IMR-90 (cell line): Measurements from ENCODE around the gene ENOX1. TPM values are rescaled to one million over a fixed set of nuclear protein-coding genes. Genes with fewer than 3 reads are reported as not detected.

Experiments
- ATAC-seq: fragments of 200-7000 bp; cut with Tn5 transposase; 2 replicates; pipeline ENCODE4 v1.9.1; 2020; ENCODE audit warnings: low read depth, mild to moderate bottlenecking, moderate library complexity
- BruUV-seq: library from RNA; stranded (reverse); fragments of 400-500 nt; replicated peaks from 2 replicates; lab custom pipeline; 2021; lab: Mats Ljungman, UMichigan
- CTCF ChIA-PET: fragments of 300-600 bp; formaldehyde crosslinking; extraction: SDS; loops from one replicate; lab custom pipeline; 2021; ENCODE audit warnings: antibody characterized with exemption; lab: Yijun Ruan, JAX
- POLR2A ChIA-PET: fragments of 300-600 bp; sonication (Branson Sonifier 250); formaldehyde crosslinking; loops from one replicate; lab custom pipeline; 2022; ENCODE audit warnings: antibody characterized with exemption; ENCODE audit not compliant: unreplicated experiment; lab: Charles Lee
- DNase-seq: peaks from one replicate; pipeline ENCODE4 v3.0.0; 2013
- H2AFZ ChIP-seq: replicated peaks from 2 replicates; pipeline ENCODE3; 2013; ENCODE audit warnings: low read length, mild to moderate bottlenecking; ENCODE audit not compliant: poor library complexity
- H2AK5ac ChIP-seq: 2 replicates; pipeline ENCODE4 v1.6.1; 2013; ENCODE audit warnings: low read depth, low read length, inconsistent platforms
- H2AK9ac ChIP-seq: replicated peaks from 2 replicates; pipeline ENCODE3; 2013; ENCODE audit warnings: mild to moderate bottlenecking, low read depth, low read length, moderate library complexity; ENCODE audit not compliant: poor library complexity
- H2BK120ac ChIP-seq: 2 replicates; pipeline ENCODE4 v1.6.1; 2013; ENCODE audit warnings: low read depth, low read length, inconsistent platforms
- H2BK15ac ChIP-seq: 3 replicates; pipeline ENCODE4 v1.6.1; 2013; ENCODE audit warnings: low read depth, low read length, inconsistent platforms
- H2BK20ac ChIP-seq: 2 replicates; pipeline ENCODE4 v1.6.1; 2013; ENCODE audit warnings: low read depth, mild to moderate bottlenecking, inconsistent platforms, low read length, moderate library complexity
- H2BK5ac ChIP-seq: 2 replicates; pipeline ENCODE4 v1.6.1; 2013; ENCODE audit warnings: mild to moderate bottlenecking, low read depth, low read length, inconsistent platforms; ENCODE audit not compliant: poor library complexity, severe bottlenecking
- H3K14ac ChIP-seq: replicated peaks from 2 replicates; pipeline ENCODE4 v1.6.1; 2013; ENCODE audit warnings: low read depth, low read length, inconsistent platforms
- H3K18ac ChIP-seq: 2 replicates; pipeline ENCODE4 v1.6.1; 2013; ENCODE audit warnings: low read depth, low read length, control low read depth
- H3K23ac ChIP-seq: 2 replicates; pipeline ENCODE4 v1.6.1; 2013; ENCODE audit warnings: low read depth, low read length, inconsistent platforms
- H3K27ac ChIP-seq: 2 replicates; pipeline ENCODE4 v1.5.1; 2013; ENCODE audit warnings: mild to moderate bottlenecking, control low read depth, low read length; ENCODE audit not compliant: insufficient read depth
- H3K27me3 ChIP-seq: 2 replicates; pipeline ENCODE4 v1.6.1; 2013; ENCODE audit warnings: low read length; ENCODE audit not compliant: control insufficient read depth, insufficient read depth
- H3K36me3 ChIP-seq: 2 replicates; pipeline ENCODE4 v1.6.1; 2013; ENCODE audit warnings: low read length, mixed read lengths; ENCODE audit not compliant: control insufficient read depth, insufficient read depth
- H3K4ac ChIP-seq: 2 replicates; pipeline ENCODE4 v1.6.1; 2013; ENCODE audit warnings: low read depth, low read length, inconsistent platforms
- H3K4me1 ChIP-seq: 2 replicates; pipeline ENCODE4 v1.6.1; 2013; ENCODE audit warnings: low read length, mixed read lengths; ENCODE audit not compliant: control insufficient read depth, insufficient read depth
- H3K4me2 ChIP-seq: 2 replicates; pipeline ENCODE4 v1.6.1; 2013; ENCODE audit warnings: low read depth, mild to moderate bottlenecking, control low read depth, low read length, moderate library complexity
- H3K4me3 ChIP-seq: 2 replicates; pipeline ENCODE4 v1.5.1; 2013; ENCODE audit warnings: low read depth, mild to moderate bottlenecking, control low read depth, low read length, moderate library complexity; ENCODE audit not compliant: insufficient read depth
- H3K56ac ChIP-seq: 2 replicates; pipeline ENCODE4 v1.6.1; 2013; ENCODE audit warnings: low read length, inconsistent platforms; ENCODE audit not compliant: insufficient read depth; ENCODE audit errors: extremely low read depth
- H3K79me1 ChIP-seq, 2 experiments: 2 replicates each; pipeline ENCODE4 v1.6.1; 2013; ENCODE audit warnings: low read length in 2 of 2, inconsistent platforms in 1 of 2, low read depth in 1 of 2
- H3K9ac ChIP-seq: 2 replicates; pipeline ENCODE4 v1.6.1; 2013; ENCODE audit warnings: low read depth, low read length, control low read depth
- H3K9me1 ChIP-seq: 2 replicates; pipeline ENCODE4 v1.6.1; 2013; ENCODE audit warnings: low read length, inconsistent platforms; ENCODE audit not compliant: insufficient read depth
- H3K9me3 ChIP-seq: 2 replicates; pipeline ENCODE4 v1.6.1; 2013; ENCODE audit warnings: low read length; ENCODE audit not compliant: control insufficient read depth, insufficient read depth
- H4K20me1 ChIP-seq: 2 replicates; pipeline ENCODE4 v1.6.1; 2013; ENCODE audit warnings: low read length, inconsistent platforms; ENCODE audit not compliant: insufficient read depth
- H4K5ac ChIP-seq: 2 replicates; pipeline ENCODE4 v1.6.1; 2013; ENCODE audit warnings: mild to moderate bottlenecking, low read depth, low read length, control low read depth
- H4K8ac ChIP-seq, 2 experiments: 2 replicates each; pipeline ENCODE4 v1.6.1; 2013; ENCODE audit warnings: low read depth in 2 of 2, low read length in 2 of 2, control low read depth in 1 of 2, inconsistent platforms in 1 of 2
- H4K91ac ChIP-seq: 2 replicates; pipeline ENCODE4 v1.6.1; 2013; ENCODE audit warnings: low read depth, low read length, inconsistent platforms; ENCODE audit not compliant: insufficient read depth
- BHLHE40 ChIP-seq: fragments of 150-350 bp; IDR thresholded peaks from 2 replicates; pipeline ENCODE4 v1.6.1; 2016; ENCODE audit warnings: mild to moderate bottlenecking, low read depth, low read length
- CHD1 ChIP-seq: IDR thresholded peaks from 2 replicates; pipeline ENCODE4 v1.6.1; 2012; ENCODE audit warnings: low read depth, low read length, improper control_type of control experiment
- MAZ ChIP-seq: IDR thresholded peaks from 2 replicates; pipeline ENCODE4 v1.6.1; 2012; ENCODE audit warnings: low read depth, mild to moderate bottlenecking, low read length, improper control_type of control experiment, moderate library complexity, borderline replicate concordance
- MXI1 ChIP-seq: IDR thresholded peaks from 2 replicates; pipeline ENCODE4 v1.6.1; 2012; ENCODE audit warnings: low read depth, mild to moderate bottlenecking, low read length, moderate library complexity, borderline replicate concordance
- NFE2L2 ChIP-seq: fragments of 150-350 bp; IDR thresholded peaks from 2 replicates; pipeline ENCODE4 v1.6.1; 2016; ENCODE audit warnings: low read depth, mild to moderate bottlenecking, low read length
- POLR2A ChIP-seq: IDR thresholded peaks from 2 replicates; pipeline ENCODE4 v1.6.1; 2012; ENCODE audit warnings: mild to moderate bottlenecking, low read depth, low read length
- RAD21 ChIP-seq: IDR thresholded peaks from 2 replicates; pipeline ENCODE4 v1.6.1; 2012; ENCODE audit warnings: low read length, improper control_type of control experiment
- WGBS, 2 experiments: methylation state at CpG; one replicate each; pipeline versions ENCODE4 v1.1.5 to v1.1.7; 2013; ENCODE audit warnings: missing lambda C conversion rate in 2 of 2; ENCODE audit not compliant: insufficient read length in 1 of 2; ENCODE audit errors: extremely low coverage in 2 of 2; 5-methylcytosine and 5-hydroxymethylcytosine counted together
- dilution Hi-C: fragments of 300-500 bp; cut with HindIII; formaldehyde crosslinking; loops from one replicate; pipeline ENCODE4 v1.14.3; 2018; ENCODE audit warnings: low sequenced_read_pairs; ENCODE audit not compliant: unreplicated experiment
- in situ Hi-C: fragments of 300-500 bp; cut with MboI; formaldehyde crosslinking; loops from 3 replicates; pipeline ENCODE4 v1.14.3; 2019; ENCODE audit warnings: low sequenced_read_pairs, inconsistent platforms, mixed read lengths
- intact Hi-C: fragments of 100-400 bp; cut with micrococcal nuclease; formaldehyde crosslinking; loops from 2 replicates; pipeline ENCODE4 v1.10.0; 2022
- polyA plus RNA-seq, 3 experiments: library from polyadenylated mRNA; depleted of rRNA; stranded (reverse); fragments of >200 nt; gene quantifications; 2 replicates each; pipeline ENCODE4 v1.2.3, GENCODE V29; 2012; ENCODE audit warnings: low replicate concordance in 1 of 3
- total RNA-seq: library from RNA; depleted of rRNA; stranded (reverse); fragments of >200 nt; gene quantifications from 2 replicates; pipeline ENCODE4 v1.2.3, GENCODE V29; 2012

Gene ENOX1
- total and polyA plus RNA-seq, 2 of the 4 experiments (the other 2 are of a cell fraction) = 0.99 to 1.3 TPM

DNA sequence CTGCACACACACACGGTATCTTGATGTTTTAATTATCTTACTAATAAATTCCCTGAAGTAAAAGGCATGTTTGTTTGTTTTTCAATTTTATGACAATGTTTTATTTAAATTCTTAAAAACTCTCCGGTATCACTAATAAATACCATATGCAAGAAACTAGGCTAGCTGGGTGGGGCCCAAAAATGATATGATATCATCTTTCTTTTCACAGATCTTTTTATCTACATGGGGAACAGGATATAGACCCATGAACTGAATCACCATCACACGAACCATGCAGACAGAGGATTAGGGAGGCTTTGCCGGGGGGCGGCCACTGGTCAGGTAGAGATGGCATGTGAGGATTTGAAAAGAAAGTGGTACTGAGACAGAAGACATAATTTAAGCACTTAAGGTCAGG lies 266.4 kb downstream of the ENOX1 start:
- peaks cover 7% of the 10 kb centered on the region for H3K9me1 ChIP-seq
- H3K4me1 ChIP-seq = peaks cover 4% of the 10 kb centered on the region; the same call in 1 of the 2 replicates
- H3K56ac ChIP-seq = no peak overlapping the region
- no peaks in the 10 kb centered on the region for H3K36me3 ChIP-seq
- ChIA-PET CTCF (no interaction called here), POLR2A (no interaction called here)
- no peak overlapping the region for H3K23ac ChIP-seq
- no peaks in the 10 kb centered on the region for H4K20me1 ChIP-seq
- no peak overlapping the region for H2BK15ac ChIP-seq
- no peak overlapping the region for H3K14ac ChIP-seq
- in situ Hi-C loops = no loop called here
- no peak overlapping the region for H3K4me3 ChIP-seq
- H2BK120ac ChIP-seq = no peak overlapping the region
- TF ChIP-seq CHD1 (no peak), RAD21 (no peak), POLR2A (no peak), MAZ (no peak), NFE2L2 (no peak), BHLHE40 (no peak), MXI1 (no peak)
- no peak overlapping the region for H2AK9ac ChIP-seq
- no CpG with 5 or more reads among the region's 5 CpGs for WGBS, 2 experiments
- no TSS peak for BruUV-seq
- no peak overlapping the region for H4K8ac ChIP-seq
- dilution Hi-C loops = no loop called here
- no peak overlapping the region for H2AK5ac ChIP-seq
- intact Hi-C loops = no loop called here
- 0 out of 2 replicates have a peak, but pooled peaks cover 2% of the 10 kb centered on the region for H3K27me3 ChIP-seq
- H3K9me3 ChIP-seq = no peaks in the 10 kb centered on the region
- DNase-seq (no peak), ATAC-seq (no peak)
- H4K5ac ChIP-seq = no peak overlapping the region
- no peak overlapping the region for H4K91ac ChIP-seq
- H2BK5ac ChIP-seq = no peak overlapping the region
- H3K79me1 ChIP-seq = no peaks in the 10 kb centered on the region
- no peak overlapping the region for H3K9ac ChIP-seq
- no peak overlapping the region for H2BK20ac ChIP-seq
- H3K27ac ChIP-seq = no peak overlapping the region
- no peak overlapping the region for H3K18ac ChIP-seq
- no peak overlapping the region for H2AFZ ChIP-seq
- no peak overlapping the region for H3K4ac ChIP-seq
- H3K4me2 ChIP-seq = no peak overlapping the region
